ENCODE results near the gene CHADL. TPM values are rescaled to one million over a fixed set of nuclear protein-coding genes. Genes with fewer than 3 reads are reported as not detected.
"Not testable (repeated sequence)": the region's sequence is repeated elsewhere in the genome, so short reads cannot be mapped to it uniquely, and the experiment has no call there.

CHADL gene
- polyA plus RNA-seq, 1 donor = 2.4 TPM

- Histone ChIP-seq H3K27ac (ENCODE audit: low read length) (no peak overlapping the region), H3K4me1 (ENCODE audit: control insufficient read depth, insufficient read depth, low read length) (no peaks in the 10 kb centered on the region), H3K4me3 (ENCODE audit: low read length) (no peak overlapping the region), H3K9me3 (ENCODE audit: control insufficient read depth, low read depth, low read length) (no peaks in the 10 kb centered on the region), H3K27me3 (ENCODE audit: control insufficient read depth, insufficient read depth, low read length) (no peaks in the 10 kb centered on the region), H3K36me3 (ENCODE audit: control insufficient read depth, insufficient read depth, low read length) (peaks cover 56% of the 10 kb centered on the region)
- WGBS (ENCODE audit: insufficient coverage, low lambda C conversion rate) = no CpG with 5 or more reads among the region's 4 CpGs
- no peak for DNase-seq
Measured at GRCh38 chr22:41274856-41275255, 34.1 kb upstream of the CHADL start.

- no peaks in the 10 kb centered on the region for H3K27me3 ChIP-seq (ENCODE audit: control insufficient read depth, insufficient read depth, low read length)
- no peak overlapping the region for H3K4me3 ChIP-seq (ENCODE audit: low read length)
- H3K36me3 ChIP-seq (ENCODE audit: control insufficient read depth, insufficient read depth, low read length) = peaks cover 61% of the 10 kb centered on the region
- no peaks in the 10 kb centered on the region for H3K4me1 ChIP-seq (ENCODE audit: control insufficient read depth, insufficient read depth, low read length)
- H3K9me3 ChIP-seq (ENCODE audit: control insufficient read depth, low read depth, low read length) = no peaks in the 10 kb centered on the region
- DNase-seq = no peak
- no CpG with 5 or more reads among the region's 7 CpGs for WGBS (ENCODE audit: insufficient coverage, low lambda C conversion rate)
- H3K27ac ChIP-seq (ENCODE audit: low read length) = no peak overlapping the region
Measured at GRCh38 chr22:41273128-41273527, 32.4 kb upstream of the CHADL start.

- Histone ChIP-seq H3K4me3 (ENCODE audit: low read length) (no peak overlapping the region), H3K27me3 (ENCODE audit: control insufficient read depth, insufficient read depth, low read length) (no peaks in the 10 kb centered on the region), H3K27ac (ENCODE audit: low read length) (no peak overlapping the region), H3K4me1 (ENCODE audit: control insufficient read depth, insufficient read depth, low read length) (no peaks in the 10 kb centered on the region), H3K36me3 (ENCODE audit: control insufficient read depth, insufficient read depth, low read length) (peaks cover 64% of the 10 kb centered on the region), H3K9me3 (ENCODE audit: control insufficient read depth, low read depth, low read length) (no peaks in the 10 kb centered on the region)
- no CpG with 5 or more reads among the region's 9 CpGs for WGBS (ENCODE audit: insufficient coverage, low lambda C conversion rate)
- no peak for DNase-seq
Measured at GRCh38 chr22:41271787-41272186, 31.1 kb upstream of the CHADL start.

- no peaks in the 10 kb centered on the region for H3K4me1 ChIP-seq (ENCODE audit: control insufficient read depth, insufficient read depth, low read length)
- H3K9me3 ChIP-seq (ENCODE audit: control insufficient read depth, low read depth, low read length) = no peaks in the 10 kb centered on the region
- peaks cover 71% of the 10 kb centered on the region for H3K36me3 ChIP-seq (ENCODE audit: control insufficient read depth, insufficient read depth, low read length)
- no peaks in the 10 kb centered on the region for H3K27me3 ChIP-seq (ENCODE audit: control insufficient read depth, insufficient read depth, low read length)
- no peak for DNase-seq
- no peak overlapping the region for H3K4me3 ChIP-seq (ENCODE audit: low read length)
- WGBS (ENCODE audit: insufficient coverage, low lambda C conversion rate) = no CpG with 5 or more reads among the region's 16 CpGs
- H3K27ac ChIP-seq (ENCODE audit: low read length) = no peak overlapping the region
Measured at GRCh38 chr22:41267958-41268357, 27.2 kb upstream of the CHADL start.

- no peaks in the 10 kb centered on the region for H3K4me1 ChIP-seq (ENCODE audit: control insufficient read depth, insufficient read depth, low read length)
- WGBS (ENCODE audit: insufficient coverage, low lambda C conversion rate) = no CpG with 5 or more reads among the region's 15 CpGs
- H3K9me3 ChIP-seq (ENCODE audit: control insufficient read depth, low read depth, low read length) = no peaks in the 10 kb centered on the region
- peaks cover 83% of the 10 kb centered on the region for H3K36me3 ChIP-seq (ENCODE audit: control insufficient read depth, insufficient read depth, low read length)
- no peak overlapping the region for H3K4me3 ChIP-seq (ENCODE audit: low read length)
- H3K27me3 ChIP-seq (ENCODE audit: control insufficient read depth, insufficient read depth, low read length) = no peaks in the 10 kb centered on the region
- no peak overlapping the region for H3K27ac ChIP-seq (ENCODE audit: low read length)
- no peak for DNase-seq
Measured at GRCh38 chr22:41264408-41264941, 23.7 kb upstream of the CHADL start.

GRCh38 chr22:41263704-41264103, 23.0 kb upstream of the CHADL start:
- WGBS (ENCODE audit: insufficient coverage, low lambda C conversion rate) = no CpG with 5 or more reads among the region's 2 CpGs
- H3K9me3 ChIP-seq (ENCODE audit: control insufficient read depth, low read depth, low read length) = no peaks in the 10 kb centered on the region
- H3K36me3 ChIP-seq (ENCODE audit: control insufficient read depth, insufficient read depth, low read length) = peaks cover 85% of the 10 kb centered on the region
- H3K27me3 ChIP-seq (ENCODE audit: control insufficient read depth, insufficient read depth, low read length) = no peaks in the 10 kb centered on the region
- DNase-seq = no peak
- H3K4me3 ChIP-seq (ENCODE audit: low read length) = no peak overlapping the region
- no peaks in the 10 kb centered on the region for H3K4me1 ChIP-seq (ENCODE audit: control insufficient read depth, insufficient read depth, low read length)
- H3K27ac ChIP-seq (ENCODE audit: low read length) = no peak overlapping the region

GRCh38 chr22:41262250-41262765, 21.6 kb upstream of the CHADL start:
- H3K4me1 ChIP-seq (ENCODE audit: control insufficient read depth, insufficient read depth, low read length) = no peaks in the 10 kb centered on the region
- peaks cover 86% of the 10 kb centered on the region for H3K36me3 ChIP-seq (ENCODE audit: control insufficient read depth, insufficient read depth, low read length)
- H3K4me3 ChIP-seq (ENCODE audit: low read length) = no peak overlapping the region
- H3K9me3 ChIP-seq (ENCODE audit: control insufficient read depth, low read depth, low read length) = no peaks in the 10 kb centered on the region
- DNase-seq = no peak
- WGBS (ENCODE audit: insufficient coverage, low lambda C conversion rate) = 100% methylated on average over 4 of the region's 15 CpGs
- no peaks in the 10 kb centered on the region for H3K27me3 ChIP-seq (ENCODE audit: control insufficient read depth, insufficient read depth, low read length)
- no peak overlapping the region for H3K27ac ChIP-seq (ENCODE audit: low read length)

- H3K36me3 ChIP-seq (ENCODE audit: control insufficient read depth, insufficient read depth, low read length) = peaks cover 89% of the 10 kb centered on the region
- H3K4me3 ChIP-seq (ENCODE audit: low read length) = no peak overlapping the region
- H3K4me1 ChIP-seq (ENCODE audit: control insufficient read depth, insufficient read depth, low read length) = no peaks in the 10 kb centered on the region
- H3K9me3 ChIP-seq (ENCODE audit: control insufficient read depth, low read depth, low read length) = no peaks in the 10 kb centered on the region
- DNase-seq = no peak
- H3K27me3 ChIP-seq (ENCODE audit: control insufficient read depth, insufficient read depth, low read length) = no peaks in the 10 kb centered on the region
- WGBS (ENCODE audit: insufficient coverage, low lambda C conversion rate) = no CpG with 5 or more reads among the region's 12 CpGs
- no peak overlapping the region for H3K27ac ChIP-seq (ENCODE audit: low read length)
Measured at GRCh38 chr22:41261541-41262249, 21.0 kb upstream of the CHADL start.

GRCh38 chr22:41260871-41261270, 20.1 kb upstream of the CHADL start:
- Histone ChIP-seq H3K4me1 (ENCODE audit: control insufficient read depth, insufficient read depth, low read length) (no peaks in the 10 kb centered on the region), H3K4me3 (ENCODE audit: low read length) (no peak overlapping the region), H3K36me3 (ENCODE audit: control insufficient read depth, insufficient read depth, low read length) (peaks cover 92% of the 10 kb centered on the region), H3K27ac (ENCODE audit: low read length) (no peak overlapping the region), H3K27me3 (ENCODE audit: control insufficient read depth, insufficient read depth, low read length) (no peaks in the 10 kb centered on the region), H3K9me3 (ENCODE audit: control insufficient read depth, low read depth, low read length) (no peaks in the 10 kb centered on the region)
- DNase-seq = no peak
- WGBS (ENCODE audit: insufficient coverage, low lambda C conversion rate) = no CpG with 5 or more reads among the region's 7 CpGs

GRCh38 chr22:41259756-41260155, 19.0 kb upstream of the CHADL start:
- WGBS (ENCODE audit: insufficient coverage, low lambda C conversion rate) = no CpG with 5 or more reads among the region's 4 CpGs
- not testable (repeated sequence) for DNase-seq; H3K4me1 ChIP-seq (ENCODE audit: control insufficient read depth, insufficient read depth, low read length); H3K27me3 ChIP-seq (ENCODE audit: control insufficient read depth, insufficient read depth, low read length); H3K4me3 ChIP-seq (ENCODE audit: low read length); H3K9me3 ChIP-seq (ENCODE audit: control insufficient read depth, low read depth, low read length); H3K27ac ChIP-seq (ENCODE audit: low read length)
- H3K36me3 ChIP-seq (ENCODE audit: control insufficient read depth, insufficient read depth, low read length) = peaks cover 92% of the 10 kb centered on the region

GRCh38 chr22:41257696-41258095, 17.0 kb upstream of the CHADL start:
- Histone ChIP-seq H3K36me3 (ENCODE audit: control insufficient read depth, insufficient read depth, low read length) (peaks cover 87% of the 10 kb centered on the region), H3K4me3 (ENCODE audit: low read length) (no peak overlapping the region), H3K4me1 (ENCODE audit: control insufficient read depth, insufficient read depth, low read length) (no peaks in the 10 kb centered on the region), H3K27me3 (ENCODE audit: control insufficient read depth, insufficient read depth, low read length) (no peaks in the 10 kb centered on the region), H3K9me3 (ENCODE audit: control insufficient read depth, low read depth, low read length) (no peaks in the 10 kb centered on the region), H3K27ac (ENCODE audit: low read length) (no peak overlapping the region)
- no peak for DNase-seq
- WGBS (ENCODE audit: insufficient coverage, low lambda C conversion rate) = no CpG with 5 or more reads among the region's 11 CpGs
